ENCODE measurements around the gene NTN3. TPM values are rescaled to one million over a fixed set of nuclear protein-coding genes. Genes with fewer than 3 reads are reported as not detected.
A peak's percentile ranks its signal among the peaks of the same experiment; 100 is the strongest.

The NTN3 gene
- total and polyA plus RNA-seq, 2 experiments from 2014 or later: 1.6 to 20.5 TPM

- Histone ChIP-seq H3K27ac (peak overlapping the region; percentile 99), H3K27me3 (no peaks in the 10 kb centered on the region), H3K4me3 (peak overlapping the region; percentile 86), H3K4me1 (ENCODE audit: low read depth) (peaks cover 25% of the 10 kb centered on the region), H3K9me3 (ENCODE audit: low read depth) (no peaks in the 10 kb centered on the region), H3K36me3 (no peaks in the 10 kb centered on the region)
- no peak for TF ChIP-seq CTCF (IDR thresholded peaks at IDR 0.05; ENCODE audit: low read depth, low read length)
- DNase-seq (ENCODE audit: low read depth in 1 of 2, low spot score in 1 of 2): no peak
These were observed 44.2 kb downstream of the NTN3 start for GRCh38 chr16:2515180-2515851.

- no peak for DNase-seq (ENCODE audit: low read depth in 1 of 2, low spot score in 1 of 2)
- TF ChIP-seq CTCF (IDR thresholded peaks at IDR 0.05; ENCODE audit: low read depth, low read length): no peak
- Histone ChIP-seq H3K4me3 (no peak overlapping the region), H3K4me1 (ENCODE audit: low read depth) (peaks cover 26% of the 10 kb centered on the region), H3K27ac (no peak overlapping the region), H3K27me3 (no peaks in the 10 kb centered on the region), H3K9me3 (ENCODE audit: low read depth) (no peaks in the 10 kb centered on the region), H3K36me3 (no peaks in the 10 kb centered on the region)
These were observed 45.5 kb downstream of the NTN3 start for GRCh38 chr16:2516391-2517240.

- H3K4me1 ChIP-seq (ENCODE audit: low read depth): peaks cover 11% of the 10 kb centered on the region
- no peaks in the 10 kb centered on the region for H3K36me3 ChIP-seq
- no peak overlapping the region for H3K27ac ChIP-seq
- TF ChIP-seq CTCF (IDR thresholded peaks at IDR 0.05; ENCODE audit: low read depth, low read length): no peak
- DNase-seq (ENCODE audit: low read depth in 1 of 2, low spot score in 1 of 2): no peak
- no peaks in the 10 kb centered on the region for H3K27me3 ChIP-seq
- no peaks in the 10 kb centered on the region for H3K9me3 ChIP-seq (ENCODE audit: low read depth)
- H3K4me3 ChIP-seq: no peak overlapping the region
These were observed 47.0 kb downstream of the NTN3 start for GRCh38 chr16:2517954-2518605.

GRCh38 chr16:2518823-2519710 is 48.0 kb downstream of the NTN3 start:
- no peak for DNase-seq (ENCODE audit: low read depth in 1 of 2, low spot score in 1 of 2)
- peaks cover 2% of the 10 kb centered on the region for H3K36me3 ChIP-seq
- TF ChIP-seq CTCF (IDR thresholded peaks at IDR 0.05; ENCODE audit: low read depth, low read length): no peak
- H3K4me1 ChIP-seq (ENCODE audit: low read depth): peaks cover 10% of the 10 kb centered on the region
- H3K27ac ChIP-seq: peak overlapping the region; percentile 85
- H3K27me3 ChIP-seq: no peaks in the 10 kb centered on the region
- H3K9me3 ChIP-seq (ENCODE audit: low read depth): no peaks in the 10 kb centered on the region
- no peak overlapping the region for H3K4me3 ChIP-seq

GRCh38 chr16:2519711-2520080 is 48.6 kb downstream of the NTN3 start:
- Histone ChIP-seq H3K27me3 (no peaks in the 10 kb centered on the region), H3K4me3 (peak overlapping the region; percentile 63), H3K9me3 (ENCODE audit: low read depth) (no peaks in the 10 kb centered on the region), H3K4me1 (ENCODE audit: low read depth) (peaks cover 10% of the 10 kb centered on the region), H3K36me3 (peaks cover 8% of the 10 kb centered on the region), H3K27ac (peak overlapping the region; percentile 85)
- no peak for TF ChIP-seq CTCF (IDR thresholded peaks at IDR 0.05; ENCODE audit: low read depth, low read length)
- DNase-seq (ENCODE audit: low read depth in 1 of 2, low spot score in 1 of 2): no peak
